HepG2 (cell line): ENCODE measurements around the gene KIF3C. TPM values are rescaled to one million over a fixed set of nuclear protein-coding genes. Genes with fewer than 3 reads are reported as not detected.

Experiments used
- CBFB ChIP-seq: sonication (generic); formaldehyde crosslinking; IDR thresholded peaks from 2 replicates; pipeline ENCODE4 v1.4.0; 2020; ENCODE audit warnings: missing genetic modification reagents
- CBX2 ChIP-seq, 2 experiments: fragments of 200-600 bp in 1 of 2; sonication (generic); formaldehyde crosslinking in 1 of 2; IDR thresholded peaks; 2 replicates each; pipeline versions ENCODE4 v1.7.0 to v1.8.1; 2018 to 2022; ENCODE audit warnings: low read depth in 2 of 2, low read length in 1 of 2, mild to moderate bottlenecking in 1 of 2, missing genetic modification reagents in 1 of 2
- KDM2A ChIP-seq: sonication (generic); formaldehyde crosslinking; IDR thresholded peaks from 2 replicates; pipeline ENCODE4 v1.4.0; 2020; ENCODE audit warnings: low read depth, missing genetic modification reagents, borderline replicate concordance
- MED13 ChIP-seq: sonication (generic); formaldehyde crosslinking; IDR thresholded peaks from 2 replicates; pipeline ENCODE4 v1.5.0; 2020; ENCODE audit warnings: missing genetic modification reagents
- NFATC3 ChIP-seq: sonication (generic); formaldehyde crosslinking; IDR thresholded peaks from 2 replicates; pipeline ENCODE4 v1.5.1; 2020; ENCODE audit warnings: mild to moderate bottlenecking, missing genetic modification reagents
- PAF1 ChIP-seq: IDR thresholded peaks from 2 replicates; pipeline ENCODE4 v1.6.1; 2016; ENCODE audit warnings: missing genetic modification reagents, missing compliant biosample characterization
- PAWR ChIP-seq: sonication (generic); formaldehyde crosslinking; IDR thresholded peaks from 2 replicates; pipeline ENCODE4 v1.4.0; 2020; ENCODE audit warnings: missing genetic modification reagents, mild to moderate bottlenecking, borderline replicate concordance
- XRCC5 ChIP-seq: fragments of 200-400 bp; formaldehyde crosslinking; optimal IDR thresholded peaks from 2 replicates; pipeline ENCODE3; 2017; ENCODE audit warnings: mild to moderate bottlenecking, low read length
- ZBTB21 ChIP-seq: sonication (generic); formaldehyde crosslinking; IDR thresholded peaks from 2 replicates; pipeline ENCODE4 v1.4.0; 2020; ENCODE audit warnings: missing genetic modification reagents
- ZKSCAN8 ChIP-seq: IDR thresholded peaks from 2 replicates; pipeline ENCODE4 v1.6.1; 2016; ENCODE audit warnings: borderline replicate concordance, missing genetic modification reagents, missing compliant biosample characterization
- ZNF326 ChIP-seq: sonication (generic); formaldehyde crosslinking; IDR thresholded peaks from 2 replicates; pipeline ENCODE4 v1.4.0; 2020; ENCODE audit warnings: missing genetic modification reagents, borderline replicate concordance
- ZNF674 ChIP-seq: sonication (generic); formaldehyde crosslinking; IDR thresholded peaks from 2 replicates; pipeline ENCODE4 v1.5.0; 2020; ENCODE audit warnings: low read depth, mild to moderate bottlenecking, missing genetic modification reagents
- ZZZ3 ChIP-seq: sonication (generic); formaldehyde crosslinking; IDR thresholded peaks from 2 replicates; pipeline ENCODE4 v1.4.0; 2020; ENCODE audit warnings: missing genetic modification reagents, mild to moderate bottlenecking, borderline replicate concordance
- polyA plus RNA-seq, 8 experiments: library from polyadenylated mRNA; depleted of rRNA in 3 of 8; stranded (reverse) in 7 of 8; unstranded in 1 of 8; fragments of >200 nt; fragmentation: Illumina TruSeq in 4 of 8; extraction: Trizol in 4 of 8; gene quantifications; 2 replicates each; pipeline versions ENCODE4 v1.2.1 to v1.2.3, GENCODE V29; 2011 to 2016; ENCODE audit warnings: low read depth in 4 of 8, missing spikeins in 1 of 8, mixed read lengths in 1 of 8; ENCODE audit not compliant: insufficient read depth in 1 of 8
- total RNA-seq, 5 experiments: library from RNA; depleted of rRNA; stranded (reverse); fragments of >200 nt; fragmentation: Illumina TruSeq; extraction: Trizol; gene quantifications; 2 replicates each; pipeline ENCODE4 v1.2.3, GENCODE V29; 2016; ENCODE audit warnings: low read depth in 1 of 5
- TF ChIP-seq, protein P1 (sequence below): sonication (generic); formaldehyde crosslinking; IDR thresholded peaks from 2 replicates; pipeline ENCODE4 v1.5.1; 2020; ENCODE audit warnings: missing genetic modification reagents, mild to moderate bottlenecking, borderline replicate concordance
- TF ChIP-seq, protein P2 (sequence below): sonication (generic); formaldehyde crosslinking; IDR thresholded peaks from 2 replicates; pipeline ENCODE4 v1.4.0; 2020; ENCODE audit warnings: missing genetic modification reagents
- TF ChIP-seq, protein P3 (sequence below): fragments of 450-650 bp; IDR thresholded peaks from 2 replicates; pipeline ENCODE4 v1.6.1; 2017; ENCODE audit warnings: mild to moderate bottlenecking
- TF ChIP-seq, protein P4 (sequence below): sonication (generic); formaldehyde crosslinking; IDR thresholded peaks from 2 replicates; pipeline ENCODE4 v1.4.0; 2020; ENCODE audit warnings: low read depth, mild to moderate bottlenecking, missing genetic modification reagents
- TF ChIP-seq, protein P5 (sequence below): sonication (generic); formaldehyde crosslinking; IDR thresholded peaks from 2 replicates; pipeline ENCODE4 v1.8.1; 2023; ENCODE audit warnings: mild to moderate bottlenecking, missing genetic modification reagents
- TF ChIP-seq, protein P6 (sequence below): sonication (generic); formaldehyde crosslinking; IDR thresholded peaks from 2 replicates; pipeline ENCODE4 v1.5.1; 2020; ENCODE audit warnings: mild to moderate bottlenecking, missing genetic modification reagents

KIF3C gene
- total and polyA plus RNA-seq, 2 of the 13 experiments (the other 11 are each of a cell fraction or from before 2014, with no cell fraction given): 3.6 to 4.9 TPM

DNA sequence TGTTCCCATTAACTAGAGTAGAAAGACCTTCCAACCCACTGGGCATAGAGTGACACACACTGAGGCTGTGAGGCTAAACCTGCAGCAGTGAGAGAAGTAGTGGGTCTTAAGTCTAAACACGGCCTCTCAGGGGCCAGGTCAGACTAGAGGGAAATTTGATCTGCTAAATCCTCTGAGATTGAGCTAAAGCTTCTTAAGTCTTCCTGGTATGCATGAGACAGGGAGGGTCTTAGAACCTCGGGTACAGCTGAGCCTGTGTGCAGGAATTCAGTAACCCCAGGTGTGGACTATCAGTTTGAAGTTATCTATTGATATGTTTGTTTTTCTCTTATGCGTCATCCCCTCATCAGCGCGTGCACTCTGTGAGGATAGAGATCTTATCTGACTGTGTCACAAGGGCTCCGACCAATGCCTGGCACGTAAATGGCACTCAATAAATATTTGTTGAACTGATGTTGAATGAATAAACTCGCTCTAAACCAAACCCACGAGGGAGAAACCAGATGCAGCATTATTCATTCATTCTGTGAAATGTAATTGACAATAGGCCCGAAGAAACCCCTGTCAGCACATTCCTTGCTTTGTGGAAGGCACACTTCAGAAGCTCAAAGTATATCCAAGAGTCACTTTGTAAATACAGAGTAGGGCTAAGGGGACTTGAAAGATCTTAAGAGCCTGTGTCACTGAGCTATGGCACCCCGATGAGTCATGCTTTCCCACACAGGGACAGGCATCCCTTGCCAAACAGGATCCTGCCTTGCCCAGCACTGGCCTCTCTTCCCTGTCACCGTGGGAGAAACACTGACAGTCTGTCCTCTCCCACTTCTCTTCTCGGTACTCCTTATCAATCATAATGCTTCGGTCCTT, 29.9 kb upstream of the KIF3C start (continued):
- TF ChIP-seq, protein P1, sequence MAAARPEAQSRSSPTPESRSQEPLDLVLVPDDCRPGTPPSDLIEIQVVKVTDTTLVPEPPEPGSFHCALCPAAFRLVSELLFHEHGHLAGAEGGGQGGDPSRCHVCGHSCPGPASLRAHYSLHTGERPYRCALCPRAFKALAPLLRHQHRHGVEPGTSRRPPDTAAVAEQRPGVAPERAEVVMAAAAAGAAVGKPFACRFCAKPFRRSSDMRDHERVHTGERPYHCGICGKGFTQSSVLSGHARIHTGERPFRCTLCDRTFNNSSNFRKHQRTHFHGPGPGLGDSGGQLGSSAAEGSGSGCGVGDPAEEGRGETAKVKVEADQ (CRISPR knock-in tag): peak; percentile 72; the same call in 1 of the 2 replicates
- TF ChIP-seq ZNF674 (CRISPR knock-in tag) (no peak), ZZZ3 (CRISPR knock-in tag) (no peak), ZBTB21 (CRISPR knock-in tag) (peak; percentile 81), NFATC3 (CRISPR knock-in tag) (no peak), ZNF326 (CRISPR knock-in tag) (no peak), MED13 (CRISPR knock-in tag) (no peak), CBFB (CRISPR knock-in tag) (no peak), XRCC5 (peak; percentile 76), CBX2 (IDR thresholded peaks at IDR 0.05; ENCODE audit: low read depth, low read length) (no peak), CBX2 (CRISPR knock-in tag; IDR thresholded peaks at IDR 0.05; ENCODE audit: low read depth) (no peak), PAWR (no peak), KDM2A (CRISPR knock-in tag) (no peak), ZKSCAN8 (no peak; the same call in 1 of the 2 replicates), PAF1 (CRISPR knock-in tag) (no peak)
- TF ChIP-seq, protein P2, sequence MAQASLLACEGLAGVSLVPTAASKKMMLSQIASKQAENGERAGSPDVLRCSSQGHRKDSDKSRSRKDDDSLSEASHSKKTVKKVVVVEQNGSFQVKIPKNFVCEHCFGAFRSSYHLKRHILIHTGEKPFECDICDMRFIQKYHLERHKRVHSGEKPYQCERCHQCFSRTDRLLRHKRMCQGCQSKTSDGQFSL (CRISPR knock-in tag): no peak
- TF ChIP-seq, protein P3, sequence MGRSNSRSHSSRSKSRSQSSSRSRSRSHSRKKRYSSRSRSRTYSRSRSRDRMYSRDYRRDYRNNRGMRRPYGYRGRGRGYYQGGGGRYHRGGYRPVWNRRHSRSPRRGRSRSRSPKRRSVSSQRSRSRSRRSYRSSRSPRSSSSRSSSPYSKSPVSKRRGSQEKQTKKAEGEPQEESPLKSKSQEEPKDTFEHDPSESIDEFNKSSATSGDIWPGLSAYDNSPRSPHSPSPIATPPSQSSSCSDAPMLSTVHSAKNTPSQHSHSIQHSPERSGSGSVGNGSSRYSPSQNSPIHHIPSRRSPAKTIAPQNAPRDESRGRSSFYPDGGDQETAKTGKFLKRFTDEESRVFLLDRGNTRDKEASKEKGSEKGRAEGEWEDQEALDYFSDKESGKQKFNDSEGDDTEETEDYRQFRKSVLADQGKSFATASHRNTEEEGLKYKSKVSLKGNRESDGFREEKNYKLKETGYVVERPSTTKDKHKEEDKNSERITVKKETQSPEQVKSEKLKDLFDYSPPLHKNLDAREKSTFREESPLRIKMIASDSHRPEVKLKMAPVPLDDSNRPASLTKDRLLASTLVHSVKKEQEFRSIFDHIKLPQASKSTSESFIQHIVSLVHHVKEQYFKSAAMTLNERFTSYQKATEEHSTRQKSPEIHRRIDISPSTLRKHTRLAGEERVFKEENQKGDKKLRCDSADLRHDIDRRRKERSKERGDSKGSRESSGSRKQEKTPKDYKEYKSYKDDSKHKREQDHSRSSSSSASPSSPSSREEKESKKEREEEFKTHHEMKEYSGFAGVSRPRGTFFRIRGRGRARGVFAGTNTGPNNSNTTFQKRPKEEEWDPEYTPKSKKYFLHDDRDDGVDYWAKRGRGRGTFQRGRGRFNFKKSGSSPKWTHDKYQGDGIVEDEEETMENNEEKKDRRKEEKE: no peak
- TF ChIP-seq, protein P4, sequence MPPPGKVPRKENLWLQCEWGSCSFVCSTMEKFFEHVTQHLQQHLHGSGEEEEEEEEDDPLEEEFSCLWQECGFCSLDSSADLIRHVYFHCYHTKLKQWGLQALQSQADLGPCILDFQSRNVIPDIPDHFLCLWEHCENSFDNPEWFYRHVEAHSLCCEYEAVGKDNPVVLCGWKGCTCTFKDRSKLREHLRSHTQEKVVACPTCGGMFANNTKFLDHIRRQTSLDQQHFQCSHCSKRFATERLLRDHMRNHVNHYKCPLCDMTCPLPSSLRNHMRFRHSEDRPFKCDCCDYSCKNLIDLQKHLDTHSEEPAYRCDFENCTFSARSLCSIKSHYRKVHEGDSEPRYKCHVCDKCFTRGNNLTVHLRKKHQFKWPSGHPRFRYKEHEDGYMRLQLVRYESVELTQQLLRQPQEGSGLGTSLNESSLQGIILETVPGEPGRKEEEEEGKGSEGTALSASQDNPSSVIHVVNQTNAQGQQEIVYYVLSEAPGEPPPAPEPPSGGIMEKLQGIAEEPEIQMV (CRISPR knock-in tag): no peak
- TF ChIP-seq, protein P5, sequence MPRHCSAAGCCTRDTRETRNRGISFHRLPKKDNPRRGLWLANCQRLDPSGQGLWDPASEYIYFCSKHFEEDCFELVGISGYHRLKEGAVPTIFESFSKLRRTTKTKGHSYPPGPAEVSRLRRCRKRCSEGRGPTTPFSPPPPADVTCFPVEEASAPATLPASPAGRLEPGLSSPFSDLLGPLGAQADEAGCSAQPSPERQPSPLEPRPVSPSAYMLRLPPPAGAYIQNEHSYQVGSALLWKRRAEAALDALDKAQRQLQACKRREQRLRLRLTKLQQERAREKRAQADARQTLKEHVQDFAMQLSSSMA (CRISPR knock-in tag): no peak
- TF ChIP-seq, protein P6, sequence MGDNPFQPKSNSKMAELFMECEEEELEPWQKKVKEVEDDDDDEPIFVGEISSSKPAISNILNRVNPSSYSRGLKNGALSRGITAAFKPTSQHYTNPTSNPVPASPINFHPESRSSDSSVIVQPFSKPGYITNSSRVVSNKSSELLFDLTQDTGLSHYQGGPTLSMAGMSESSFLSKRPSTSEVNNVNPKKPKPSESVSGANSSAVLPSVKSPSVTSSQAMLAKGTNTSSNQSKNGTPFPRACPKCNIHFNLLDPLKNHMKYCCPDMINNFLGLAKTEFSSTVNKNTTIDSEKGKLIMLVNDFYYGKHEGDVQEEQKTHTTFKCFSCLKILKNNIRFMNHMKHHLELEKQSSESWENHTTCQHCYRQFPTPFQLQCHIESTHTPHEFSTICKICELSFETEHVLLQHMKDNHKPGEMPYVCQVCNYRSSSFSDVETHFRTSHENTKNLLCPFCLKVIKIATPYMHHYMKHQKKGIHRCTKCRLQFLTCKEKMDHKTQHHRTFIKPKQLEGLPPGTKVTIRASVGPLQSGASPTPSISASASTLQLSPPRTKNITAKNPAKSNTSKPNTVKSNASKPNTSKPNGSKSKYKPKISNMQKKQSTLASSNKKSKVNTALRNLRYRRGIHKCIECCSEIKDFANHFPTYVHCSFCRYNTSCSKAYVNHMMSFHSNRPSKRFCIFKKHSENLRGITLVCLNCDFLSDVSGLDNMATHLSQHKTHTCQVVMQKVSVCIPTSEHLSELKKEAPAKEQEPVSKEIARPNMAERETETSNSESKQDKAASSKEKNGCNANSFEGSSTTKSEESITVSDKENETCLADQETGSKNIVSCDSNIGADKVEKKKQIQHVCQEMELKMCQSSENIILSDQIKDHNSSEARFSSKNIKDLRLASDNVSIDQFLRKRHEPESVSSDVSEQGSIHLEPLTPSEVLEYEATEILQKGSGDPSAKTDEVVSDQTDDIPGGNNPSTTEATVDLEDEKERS (CRISPR knock-in tag): peak; percentile 27; the same call in 1 of the 2 replicates
